PC-9 (cell line): Measurements from ENCODE around the gene VSX1. TPM values are rescaled to one million over a fixed set of nuclear protein-coding genes. Genes with fewer than 3 reads are reported as not detected.

Source experiments
- BruUV-seq: library from RNA; stranded (reverse); fragments of 400-500 nt; replicated peaks from 2 replicates; lab custom pipeline; 2021; lab: Mats Ljungman, UMichigan
- CTCF ChIA-PET: fragments of 300-600 bp; sonication (Branson Sonifier 250); formaldehyde crosslinking; loops from one replicate; lab custom pipeline; 2022; ENCODE audit warnings: antibody characterized with exemption; lab: Charles Lee
- POLR2A ChIA-PET: fragments of 300-600 bp; sonication (Branson Sonifier 250); formaldehyde crosslinking; loops from one replicate; lab custom pipeline; 2022; ENCODE audit warnings: antibody characterized with exemption; ENCODE audit not compliant: unreplicated experiment; lab: Charles Lee
- DNase-seq, 2 experiments: peaks; one replicate each; pipeline versions ENCODE4 v3.0.0 to v3.0.0-alpha.2; 2015 to 2022; ENCODE audit warnings: mixed read lengths in 1 of 2
- H2AFZ ChIP-seq: fragments of 200-600 bp; sonication (generic); 2 replicates; pipeline ENCODE4 v1.8.1; 2017; ENCODE audit warnings: antibody characterized with exemption
- H3F3A ChIP-seq: fragments of 200-600 bp; sonication (generic); 2 replicates; pipeline ENCODE4 v1.8.1; 2017; ENCODE audit warnings: antibody characterized with exemption, mild to moderate bottlenecking, low read depth; ENCODE audit not compliant: insufficient read depth
- H3K27ac ChIP-seq: fragments of 200-600 bp; sonication (generic); 2 replicates; pipeline ENCODE4 v1.6.1; 2016; ENCODE audit warnings: mixed run types
- H3K27me3 ChIP-seq: fragments of 200-600 bp; sonication (generic); 2 replicates; pipeline ENCODE4 v1.6.1; 2016; ENCODE audit warnings: low read depth, mixed run types; ENCODE audit not compliant: insufficient read depth
- H3K36me3 ChIP-seq: fragments of 200-600 bp; sonication (generic); 2 replicates; pipeline ENCODE4 v1.6.1; 2016; ENCODE audit warnings: low read depth, mixed run types
- H3K4me1 ChIP-seq: fragments of 200-600 bp; sonication (generic); replicated peaks from 2 replicates; pipeline ENCODE4 v1.6.1; 2016; ENCODE audit warnings: mixed run types; ENCODE audit not compliant: insufficient read depth
- H3K4me2 ChIP-seq: fragments of 200-600 bp; sonication (generic); 2 replicates; pipeline ENCODE4 v1.6.1; 2017; ENCODE audit warnings: mixed run types
- H3K4me3 ChIP-seq: fragments of 200-600 bp; sonication (generic); 2 replicates; pipeline ENCODE4 v1.6.1; 2016; ENCODE audit warnings: mixed run types
- H3K79me2 ChIP-seq: fragments of 200-600 bp; sonication (generic); 2 replicates; pipeline ENCODE4 v1.6.1; 2017; ENCODE audit warnings: low read depth, mixed run types
- H3K9me2 ChIP-seq: fragments of 200-600 bp; sonication (generic); 2 replicates; pipeline ENCODE4 v1.8.1; 2017; ENCODE audit warnings: mild to moderate bottlenecking; ENCODE audit not compliant: insufficient read depth
- H3K9me3 ChIP-seq: fragments of 200-600 bp; sonication (generic); 2 replicates; pipeline ENCODE4 v1.8.1; 2016; ENCODE audit warnings: low read depth; ENCODE audit not compliant: insufficient read depth
- H4K20me1 ChIP-seq: fragments of 200-600 bp; sonication (generic); 2 replicates; pipeline ENCODE4 v1.8.1; 2017; ENCODE audit not compliant: insufficient read depth
- EZH2 ChIP-seq: fragments of 200-600 bp; sonication (generic); IDR thresholded peaks from 2 replicates; pipeline ENCODE4 v1.8.0; 2017; ENCODE audit warnings: antibody characterized with exemption, low read depth
- intact Hi-C: fragments of 100-400 bp; cut with micrococcal nuclease; formaldehyde crosslinking; loops from one replicate; pipeline ENCODE4 v1.10.0; 2022; ENCODE audit not compliant: unreplicated experiment
- total RNA-seq: library from RNA; stranded (reverse); gene quantifications from 2 replicates; pipeline ENCODE4 v1.2.3, GENCODE V29; 2021
- TF ChIP-seq, protein P1 (sequence below): fragments of 200-600 bp; sonication (generic); conservative IDR thresholded peaks from 2 replicates; pipeline ENCODE4 v1.6.1; 2017; ENCODE audit warnings: mixed run types, antibody characterized with exemption, mild to moderate bottlenecking, moderate library complexity

The VSX1 gene
- total RNA-seq, 1 experiment from 2014 or later: 1.5 TPM

GRCh38 chr20:25030007-25030648 lies 51.8 kb downstream of the VSX1 start:
- Histone ChIP-seq H3F3A (no peaks in the 10 kb centered on the region), H3K4me1 (no peaks in the 10 kb centered on the region), H3K27me3 (no peaks in the 10 kb centered on the region), H3K9me3 (no peaks in the 10 kb centered on the region), H3K4me2 (no peak overlapping the region), H3K9me2 (no peaks in the 10 kb centered on the region), H3K79me2 (no peaks in the 10 kb centered on the region), H3K36me3 (no peaks in the 10 kb centered on the region), H3K27ac (no peak overlapping the region), H2AFZ (no peak overlapping the region), H3K4me3 (no peak overlapping the region), H4K20me1 (no peaks in the 10 kb centered on the region)
- no TSS peak for BruUV-seq
- intact Hi-C loops: no loop called here
- CTCF ChIA-PET: no interaction called here
- DNase-seq: no peak
- TF ChIP-seq EZH2: no peak
- TF ChIP-seq, protein P1, sequence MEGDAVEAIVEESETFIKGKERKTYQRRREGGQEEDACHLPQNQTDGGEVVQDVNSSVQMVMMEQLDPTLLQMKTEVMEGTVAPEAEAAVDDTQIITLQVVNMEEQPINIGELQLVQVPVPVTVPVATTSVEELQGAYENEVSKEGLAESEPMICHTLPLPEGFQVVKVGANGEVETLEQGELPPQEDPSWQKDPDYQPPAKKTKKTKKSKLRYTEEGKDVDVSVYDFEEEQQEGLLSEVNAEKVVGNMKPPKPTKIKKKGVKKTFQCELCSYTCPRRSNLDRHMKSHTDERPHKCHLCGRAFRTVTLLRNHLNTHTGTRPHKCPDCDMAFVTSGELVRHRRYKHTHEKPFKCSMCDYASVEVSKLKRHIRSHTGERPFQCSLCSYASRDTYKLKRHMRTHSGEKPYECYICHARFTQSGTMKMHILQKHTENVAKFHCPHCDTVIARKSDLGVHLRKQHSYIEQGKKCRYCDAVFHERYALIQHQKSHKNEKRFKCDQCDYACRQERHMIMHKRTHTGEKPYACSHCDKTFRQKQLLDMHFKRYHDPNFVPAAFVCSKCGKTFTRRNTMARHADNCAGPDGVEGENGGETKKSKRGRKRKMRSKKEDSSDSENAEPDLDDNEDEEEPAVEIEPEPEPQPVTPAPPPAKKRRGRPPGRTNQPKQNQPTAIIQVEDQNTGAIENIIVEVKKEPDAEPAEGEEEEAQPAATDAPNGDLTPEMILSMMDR: no peak
- POLR2A ChIA-PET: no interaction called here

- Histone ChIP-seq H3K9me3 (no peaks in the 10 kb centered on the region), H3K4me2 (no peak overlapping the region), H3K27me3 (no peaks in the 10 kb centered on the region), H3K27ac (no peak overlapping the region), H3K9me2 (no peaks in the 10 kb centered on the region), H3K4me1 (peaks cover 15% of the 10 kb centered on the region), H3K4me3 (no peak overlapping the region), H2AFZ (no peak overlapping the region), H4K20me1 (no peaks in the 10 kb centered on the region), H3K79me2 (no peaks in the 10 kb centered on the region), H3K36me3 (no peaks in the 10 kb centered on the region), H3F3A (peaks cover 10% of the 10 kb centered on the region; the same call in 1 of the 2 replicates)
- ChIA-PET POLR2A (no interaction called here), CTCF (no interaction called here)
- BruUV-seq: no TSS peak
- no peak for TF ChIP-seq EZH2
- TF ChIP-seq, protein P1: no peak
- no peak for DNase-seq
- intact Hi-C loops: no loop called here
Measured at GRCh38 chr20:25025986-25026605, 55.8 kb downstream of the VSX1 start.

Other genes starting within 250 kb of the VSX1 start
- not detected in 2 replicates for gene CST7, start 132.9 kb downstream of the VSX1 start, total RNA-seq
- 96.6 and 103 TPM in 2 replicates for gene APMAP, start 89.4 kb downstream of the VSX1 start, total RNA-seq
- 12.8 and 12.9 TPM in 2 replicates for gene ACSS1, start 24.0 kb downstream of the VSX1 start, total RNA-seq
- gene ENTPD6, start 113.6 kb upstream of the VSX1 start, total RNA-seq: 75.5 and 80.4 TPM in 2 replicates
- gene PYGB, start 165.9 kb upstream of the VSX1 start, total RNA-seq: 127 and 133 TPM in 2 replicates